Endothelial cell of umbilical vein (primary cell): ENCODE measurements around the gene NCKAP5. TPM values are rescaled to one million over a fixed set of nuclear protein-coding genes. Genes with fewer than 3 reads are reported as not detected.

Experiments used
- BruUV-seq: library from RNA; stranded (reverse); fragments of 400-500 nt; replicated peaks from 2 replicates; lab custom pipeline; 2021; lab: Mats Ljungman, UMichigan
- CTCF ChIA-PET: fragments of 300-600, 350-600 bp; sonication (Branson Sonifier 250); formaldehyde crosslinking; loops from one replicate; lab custom pipeline; 2021; ENCODE audit warnings: antibody characterized with exemption, inconsistent platforms; lab: Charles Lee
- POLR2A ChIA-PET: fragments of 300-600, 350-600 bp; sonication (Branson Sonifier 250); formaldehyde crosslinking; loops from one replicate; lab custom pipeline; 2021; ENCODE audit warnings: antibody characterized with exemption, inconsistent platforms; lab: Charles Lee
- DNase-seq: peaks from one replicate; pipeline ENCODE4 v3.0.0-alpha.2; 2011; ENCODE audit warnings: low read depth, low spot score
- FAIRE-seq: peaks from 2 replicates; lab custom pipeline; 2011; peaks lifted over from hg19 to GRCh38; lab: Jason Lieb, UNC
- H2AFZ ChIP-seq: 2 replicates; pipeline ENCODE4 v1.6.0; 2012; ENCODE audit warnings: low read depth, low read length, control low read depth, inconsistent platforms
- H3K27ac ChIP-seq: 2 replicates; pipeline ENCODE4 v1.5.1; 2011; ENCODE audit warnings: low read depth, mild to moderate bottlenecking, control low read depth, low read length, moderate library complexity; ENCODE audit not compliant: insufficient read depth
- H3K27me3 ChIP-seq, 2 experiments: 2 replicates each; pipeline versions ENCODE4 v1.6.0 to v1.6.1; 2011; ENCODE audit warnings: low read length in 2 of 2, mixed read lengths in 1 of 2; ENCODE audit not compliant: control insufficient read depth in 2 of 2, insufficient read depth in 2 of 2
- H3K36me3 ChIP-seq, 2 experiments: 2 replicates in 1 of 2; 3 replicates in 1 of 2; pipeline ENCODE4 v1.5.1; 2011; ENCODE audit warnings: low read length in 2 of 2, mild to moderate bottlenecking in 1 of 2, moderate library complexity in 1 of 2; ENCODE audit not compliant: control insufficient read depth in 2 of 2, insufficient read depth in 2 of 2; ENCODE audit errors: extremely low read depth in 1 of 2
- H3K4me1 ChIP-seq: 3 replicates; pipeline ENCODE4 v1.5.1; 2011; ENCODE audit warnings: mild to moderate bottlenecking, low read length; ENCODE audit not compliant: control insufficient read depth, insufficient read depth; ENCODE audit errors: extremely low read depth
- H3K4me2 ChIP-seq: 2 replicates; pipeline ENCODE4 v1.6.1; 2011; ENCODE audit warnings: low read length, control low read depth, mixed read lengths; ENCODE audit not compliant: insufficient read depth
- H3K4me3 ChIP-seq, 3 experiments: fragments of 200-600 bp in 1 of 3; sonication (generic), shearing (Covaris generic) in 1 of 3; replicated peaks in 1 of 3; 2 replicates each; pipeline ENCODE4 v1.5.1; 2011 to 2016; ENCODE audit warnings: control low read depth in 3 of 3, low read length in 3 of 3, mild to moderate bottlenecking in 2 of 3, inconsistent platforms in 1 of 3, low read depth in 1 of 3, moderate library complexity in 1 of 3; ENCODE audit not compliant: insufficient read depth in 1 of 3
- H3K79me2 ChIP-seq: 2 replicates; pipeline ENCODE4 v1.6.0; 2012; ENCODE audit warnings: low read length, inconsistent platforms; ENCODE audit not compliant: control insufficient read depth, insufficient read depth
- H3K9ac ChIP-seq: replicated peaks from 2 replicates; pipeline ENCODE3; 2011; ENCODE audit warnings: low read length, control low read depth; ENCODE audit not compliant: insufficient read depth; ENCODE audit errors: extremely low read depth
- H3K9me1 ChIP-seq: replicated peaks from 3 replicates; pipeline ENCODE4 v1.6.0; 2011; ENCODE audit warnings: mild to moderate bottlenecking, low read length; ENCODE audit not compliant: control insufficient read depth, insufficient read depth; ENCODE audit errors: extremely low read depth
- H3K9me3 ChIP-seq: replicated peaks from 2 replicates; pipeline ENCODE4 v1.5.1; 2012; ENCODE audit warnings: low read length, inconsistent platforms; ENCODE audit not compliant: control insufficient read depth, insufficient read depth
- H4K20me1 ChIP-seq: replicated peaks from 2 replicates; pipeline ENCODE3; 2011; ENCODE audit warnings: mild to moderate bottlenecking, low read length; ENCODE audit not compliant: control insufficient read depth, insufficient read depth; ENCODE audit errors: extremely low read depth
- CTCF ChIP-seq, 2 donors: IDR thresholded peaks; 1 replicate in 1 of 2; 2 replicates in 1 of 2; pipeline ENCODE4 v1.5.1; 2011; ENCODE audit warnings: low read length in 2 of 2, mild to moderate bottlenecking in 2 of 2, moderate library complexity in 2 of 2, control low read depth in 1 of 2, inconsistent platforms in 1 of 2, low read depth in 1 of 2; ENCODE audit not compliant: insufficient read depth in 1 of 2; ENCODE audit errors: extremely low read depth in 1 of 2
- EZH2 ChIP-seq: IDR thresholded peaks from 2 replicates; pipeline ENCODE4 v1.6.1; 2012; ENCODE audit warnings: borderline replicate concordance, low read depth, mild to moderate bottlenecking, moderate library complexity, low read length, inconsistent platforms; ENCODE audit not compliant: severe bottlenecking
- FOS ChIP-seq: IDR thresholded peaks from 2 replicates; pipeline ENCODE4 v1.6.1; 2011; ENCODE audit warnings: mild to moderate bottlenecking, low read length, moderate library complexity, borderline replicate concordance; ENCODE audit not compliant: insufficient read depth
- GATA2 ChIP-seq: IDR thresholded peaks from 2 replicates; pipeline ENCODE4 v1.7.0; 2011; ENCODE audit warnings: low read depth, mild to moderate bottlenecking, moderate library complexity, mixed read lengths, low read length; ENCODE audit not compliant: insufficient read length, insufficient read depth
- JUN ChIP-seq: IDR thresholded peaks from 2 replicates; pipeline ENCODE4 v1.6.1; 2011; ENCODE audit warnings: borderline replicate concordance, low read depth; ENCODE audit not compliant: insufficient read length, insufficient read depth
- MAX ChIP-seq: IDR thresholded peaks from 2 replicates; pipeline ENCODE4 v1.6.1; 2011; ENCODE audit not compliant: insufficient read depth, insufficient read length
- MYC ChIP-seq: IDR thresholded peaks from one replicate; pipeline ENCODE4 v1.6.1; 2011; ENCODE audit warnings: mild to moderate bottlenecking, low read depth, low read length
- POLR2A ChIP-seq: IDR thresholded peaks from 2 replicates; pipeline ENCODE4 v1.6.1; 2012; ENCODE audit warnings: low read depth, mild to moderate bottlenecking, control low read depth, low read length
- POLR2AphosphoS5 ChIP-seq: IDR thresholded peaks from 2 replicates; pipeline ENCODE4 v1.6.1; 2012; ENCODE audit warnings: low read depth, mild to moderate bottlenecking, control low read depth, low read length, moderate library complexity; ENCODE audit not compliant: insufficient read depth
- dilution Hi-C: fragments of 300-500 bp; cut with MboI; formaldehyde crosslinking; loops from one replicate; pipeline ENCODE4 v1.15.0; 2019; ENCODE audit warnings: low sequenced_read_pairs; ENCODE audit not compliant: extremely low pct_ligation_motif_present
- intact Hi-C: fragments of 100-400 bp; cut with micrococcal nuclease; formaldehyde crosslinking; loops from one replicate; pipeline ENCODE4 v1.10.0; 2022
- polyA plus RNA-seq, 4 experiments: library from polyadenylated mRNA; depleted of rRNA in 3 of 4; stranded (reverse) in 3 of 4; unstranded in 1 of 4; fragments of >200 nt; gene quantifications; 2 replicates each; pipeline versions ENCODE4 v1.2.1 to v1.2.3, GENCODE V29; 2011 to 2012; ENCODE audit warnings: missing spikeins in 1 of 4
- total RNA-seq: library from RNA; stranded (reverse); gene quantifications from 2 replicates; pipeline ENCODE4 v1.2.3, GENCODE V29; 2021

NCKAP5 gene
- total and polyA plus RNA-seq, 2 donors (not counting 3 experiments of a cell fraction or from before 2014, with no cell fraction given), result 0.47 to 3.3 TPM

GRCh38 chr2:132716954-132717353 is 851.3 kb downstream of the NCKAP5 start:
- dilution Hi-C loops (no loop called here), intact Hi-C loops (no loop called here)
- H3K9ac ChIP-seq, result no peak overlapping the region
- H2AFZ ChIP-seq, result no peak overlapping the region
- no peaks in the 10 kb centered on the region for H3K79me2 ChIP-seq
- no peaks in the 10 kb centered on the region for H3K9me1 ChIP-seq
- no peaks in the 10 kb centered on the region for H3K9me3 ChIP-seq
- H3K27ac ChIP-seq, result no peak overlapping the region
- H3K4me1 ChIP-seq, result no peaks in the 10 kb centered on the region
- H3K4me2 ChIP-seq, result no peak overlapping the region
- BruUV-seq, result no TSS peak
- H3K4me3 ChIP-seq, result no peak overlapping the region
- no peaks in the 10 kb centered on the region for H3K36me3 ChIP-seq
- TF ChIP-seq CTCF (IDR thresholded peaks at IDR 0.05; ENCODE audit: extremely low read depth in 1 of 2, insufficient read depth in 1 of 2, low read depth in 1 of 2, low read length in 2 of 2) (no peak), POLR2AphosphoS5 (no peak), GATA2 (no peak), POLR2A (no peak), EZH2 (no peak), FOS (no peak), JUN (no peak), MYC (no peak), MAX (no peak)
- FAIRE-seq, result no peak
- ChIA-PET POLR2A (no interaction called here), CTCF (no interaction called here)
- H4K20me1 ChIP-seq, result no peaks in the 10 kb centered on the region
- DNase-seq, result no peak
- no peaks in the 10 kb centered on the region for H3K27me3 ChIP-seq
